CD4-positive, alpha-beta T cell treated with Interleukin-17A for 4 hours (primary cell): ENCODE results near the gene DNM1.
"Not testable (repeated sequence)": the region's sequence is repeated elsewhere in the genome, so short reads cannot be mapped to it uniquely, and the experiment has no call there.

Source experiments
- DNase-seq: peaks from one replicate; pipeline ENCODE4 v3.0.0-alpha.2; 2020; ENCODE audit warnings: mixed read lengths

DNM1 gene

GRCh38 chr9:128226412-128226801, 23.2 kb downstream of the DNM1 start:
- DNase-seq: no peak

DNA sequence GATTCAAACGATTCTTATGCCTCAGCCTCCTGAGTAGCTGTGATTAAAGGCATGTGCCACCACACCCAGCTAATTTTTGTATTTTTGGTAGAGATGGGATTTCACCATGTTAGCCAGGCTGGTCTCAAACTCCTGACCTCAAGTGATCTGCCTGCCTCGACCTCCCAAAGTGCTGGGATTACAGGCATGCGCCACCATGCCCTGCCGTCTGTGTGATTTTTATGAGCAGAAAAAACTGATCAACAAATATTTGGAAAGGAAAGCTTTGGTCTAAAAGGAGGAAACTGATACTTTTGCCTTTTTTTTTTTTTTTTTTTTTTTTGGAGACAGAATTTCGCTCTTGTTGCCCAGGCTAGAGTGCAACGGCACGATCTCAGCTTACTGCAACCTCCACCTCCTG, 27.7 kb downstream of the DNM1 start:
- DNase-seq: not testable (repeated sequence)

DNA sequence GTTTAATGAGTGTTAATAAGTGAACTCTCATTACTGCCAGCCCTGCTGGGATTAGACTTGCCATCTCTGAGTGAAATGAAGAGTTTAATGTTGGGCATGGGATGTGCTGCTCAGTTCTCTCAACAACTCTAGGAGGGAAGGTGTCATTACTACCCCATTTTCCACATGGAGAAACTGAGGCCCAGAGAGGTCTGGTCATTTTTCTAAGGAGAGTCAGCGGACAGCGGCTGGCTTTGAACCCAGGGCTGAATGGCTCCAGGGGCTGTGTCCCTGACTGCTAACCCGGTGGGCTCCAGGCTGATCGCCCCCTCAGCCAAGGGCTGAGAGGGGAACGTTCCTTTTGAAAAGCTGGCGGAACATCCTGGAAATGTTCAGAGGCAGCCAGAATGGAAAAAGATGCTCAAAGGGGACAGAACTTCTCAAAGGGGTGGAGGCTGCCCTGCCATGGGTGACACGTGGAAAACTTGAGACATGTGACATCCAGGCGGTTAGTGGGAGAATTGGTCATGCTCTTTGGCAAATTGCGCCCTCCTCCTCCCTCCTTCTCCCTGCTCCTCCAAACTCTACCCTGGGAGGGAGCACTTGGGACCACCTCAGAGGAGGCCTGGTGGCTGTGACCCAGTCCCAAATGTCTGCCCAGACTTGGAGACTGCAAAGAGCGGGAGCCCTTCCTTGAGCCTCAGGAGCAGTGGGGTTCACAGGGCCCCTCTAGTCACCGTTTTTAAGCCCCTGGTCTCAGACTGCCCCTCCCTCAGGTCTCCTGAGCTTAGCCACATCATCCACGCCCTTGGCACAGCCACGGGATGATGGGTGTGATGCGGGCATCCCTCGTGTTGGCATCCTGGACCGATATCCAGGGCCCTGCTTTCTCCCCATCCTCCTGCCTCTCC, 28.7 kb downstream of the DNM1 start:
- no peak for DNase-seq

- DNase-seq: no peak
Measured at GRCh38 chr9:128232528-128233428, 29.6 kb downstream of the DNM1 start.

GRCh38 chr9:128233817-128234406, 30.7 kb downstream of the DNM1 start:
- no peak for DNase-seq

- DNase-seq: no peak
Measured at GRCh38 chr9:128242124-128242523, 38.9 kb downstream of the DNM1 start.

DNA sequence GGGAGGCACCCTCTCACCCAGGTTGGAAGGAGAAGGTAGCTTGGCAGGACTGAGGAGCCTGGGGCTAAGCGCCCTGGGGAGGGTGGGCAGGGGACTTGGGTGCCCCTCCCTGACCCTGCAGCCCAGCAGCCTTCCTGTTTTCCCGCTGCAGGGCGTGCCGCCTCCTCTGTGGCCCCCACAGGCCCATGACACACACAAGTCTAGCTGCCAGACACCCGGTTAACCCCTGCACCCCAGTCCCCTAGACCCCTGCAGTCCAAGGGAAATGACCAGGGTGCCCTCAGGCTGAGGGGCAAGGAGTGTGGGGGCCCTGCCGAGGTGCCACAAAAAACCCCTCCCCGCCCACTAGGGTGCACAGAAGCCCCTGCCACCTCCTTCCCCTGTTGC, 39.6 kb downstream of the DNM1 start:
- DNase-seq: no peak

DNA sequence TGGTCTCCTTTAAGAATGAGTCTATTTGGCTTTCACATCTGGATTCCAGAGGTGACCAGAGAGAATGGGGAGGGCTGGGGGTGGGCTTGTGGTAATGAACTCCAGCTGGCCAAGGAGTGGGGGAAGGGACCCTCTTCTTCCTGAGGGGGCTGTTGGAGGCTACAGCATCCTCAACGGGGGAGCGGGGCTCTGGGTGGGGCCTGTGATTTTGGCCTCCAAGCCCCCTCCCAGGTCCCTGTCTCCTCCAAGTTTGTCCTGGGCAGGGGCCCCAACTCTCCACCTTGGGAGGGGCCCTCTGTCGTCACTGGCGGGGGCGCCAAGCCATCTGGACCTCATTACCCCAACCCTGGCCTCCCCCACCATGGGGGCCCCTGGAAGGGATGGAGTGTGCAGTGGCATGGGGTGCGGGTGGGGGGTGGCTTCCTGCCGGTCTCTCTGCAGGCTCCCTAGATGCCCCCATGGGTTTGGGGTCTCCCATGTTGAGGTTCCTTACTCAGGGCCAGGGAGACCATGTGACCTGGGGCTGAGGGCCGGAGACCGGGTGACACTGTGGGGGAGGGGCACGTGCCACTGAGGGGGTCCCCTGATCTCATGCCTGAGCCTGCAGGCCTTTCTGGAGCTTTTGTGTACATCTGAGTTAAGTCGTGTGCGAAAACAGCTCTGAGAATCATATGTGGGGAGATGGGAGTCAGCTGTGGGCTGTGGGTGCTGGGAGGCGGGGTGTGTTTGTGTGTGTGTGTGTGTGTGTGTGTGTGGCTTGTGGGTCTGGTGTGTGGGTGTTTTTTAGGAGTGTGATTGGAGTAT, 40.2 kb downstream of the DNM1 start:
- DNase-seq: no peak

GRCh38 chr9:128244091-128244836, 41.1 kb downstream of the DNM1 start:
- DNase-seq: no peak

DNA sequence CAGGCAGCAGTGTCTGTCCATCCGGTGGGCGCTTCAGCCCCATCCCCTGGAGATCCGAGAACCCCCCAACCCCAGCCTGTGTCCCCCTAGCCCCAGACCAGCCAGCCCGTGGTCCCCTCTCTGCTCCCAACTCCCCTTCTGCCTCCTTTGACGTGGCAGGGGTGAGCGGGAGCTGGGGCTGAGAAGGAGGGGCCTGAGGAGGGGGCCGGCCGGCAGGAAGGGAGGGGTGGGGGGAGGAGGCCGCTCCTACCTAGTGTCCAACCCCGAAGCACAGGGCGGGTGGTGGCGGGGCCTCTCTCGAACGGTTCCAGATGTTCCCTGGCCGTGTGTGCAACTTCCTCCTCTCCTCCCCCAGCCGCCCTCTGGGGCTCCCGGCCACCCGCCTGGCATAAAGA, 41.7 kb downstream of the DNM1 start:
- no peak for DNase-seq

DNA sequence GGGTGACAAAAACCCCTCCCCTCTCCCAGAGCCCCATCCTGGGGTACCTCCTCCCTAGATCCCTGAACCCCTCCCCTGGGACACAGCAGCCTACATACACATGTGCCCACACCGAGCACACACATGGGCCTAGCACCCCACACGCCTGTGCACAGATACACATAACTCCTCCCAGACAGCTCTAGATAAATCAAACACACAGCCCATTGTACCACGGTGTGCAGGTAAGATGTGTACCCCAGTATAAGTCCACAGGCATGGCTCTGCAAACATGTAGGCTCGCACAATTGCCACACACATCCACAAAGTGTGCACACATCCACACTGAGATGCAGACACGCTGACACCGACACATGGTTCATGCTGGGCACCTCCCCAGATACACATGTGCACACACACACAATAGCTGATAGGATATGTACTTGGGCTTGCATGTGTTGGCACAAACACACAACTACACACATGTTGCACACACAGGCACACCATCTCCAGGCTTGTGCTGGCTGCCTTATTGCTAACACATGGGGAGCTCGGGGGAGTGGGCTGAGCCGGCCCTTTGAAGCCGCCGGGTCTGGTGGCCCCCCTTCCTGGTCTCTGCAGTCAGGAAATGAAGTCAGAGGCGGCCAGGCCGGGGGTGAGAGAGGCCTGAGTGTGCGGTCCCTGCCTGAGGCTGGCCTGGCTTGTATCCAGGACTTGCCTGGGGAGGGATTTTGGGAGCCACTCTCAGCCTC, 42.4 kb downstream of the DNM1 start:
- no peak for DNase-seq

GRCh38 chr9:128246471-128246870, 43.3 kb downstream of the DNM1 start:
- DNase-seq: no peak

GRCh38 chr9:128247226-128247803, 44.1 kb downstream of the DNM1 start:
- DNase-seq: no peak

DNA sequence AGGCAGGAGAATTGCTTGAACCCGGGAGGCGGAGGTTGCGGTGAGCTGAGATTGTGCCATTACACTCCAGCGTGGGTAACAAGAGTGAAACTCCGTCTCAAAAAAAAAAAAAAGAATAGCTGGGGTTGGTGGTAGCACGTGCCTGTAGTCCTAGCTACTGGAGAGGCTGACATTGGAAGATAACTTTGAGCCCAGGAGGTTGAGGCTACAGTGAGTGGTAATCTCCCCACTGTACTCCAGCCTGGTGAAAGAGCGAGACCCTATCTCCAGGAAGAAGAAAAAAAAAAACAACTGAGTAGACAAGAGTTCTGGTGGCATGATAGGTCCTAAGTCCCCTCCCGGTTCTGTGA, 46.4 kb downstream of the DNM1 start:
- DNase-seq: no peak

DNA sequence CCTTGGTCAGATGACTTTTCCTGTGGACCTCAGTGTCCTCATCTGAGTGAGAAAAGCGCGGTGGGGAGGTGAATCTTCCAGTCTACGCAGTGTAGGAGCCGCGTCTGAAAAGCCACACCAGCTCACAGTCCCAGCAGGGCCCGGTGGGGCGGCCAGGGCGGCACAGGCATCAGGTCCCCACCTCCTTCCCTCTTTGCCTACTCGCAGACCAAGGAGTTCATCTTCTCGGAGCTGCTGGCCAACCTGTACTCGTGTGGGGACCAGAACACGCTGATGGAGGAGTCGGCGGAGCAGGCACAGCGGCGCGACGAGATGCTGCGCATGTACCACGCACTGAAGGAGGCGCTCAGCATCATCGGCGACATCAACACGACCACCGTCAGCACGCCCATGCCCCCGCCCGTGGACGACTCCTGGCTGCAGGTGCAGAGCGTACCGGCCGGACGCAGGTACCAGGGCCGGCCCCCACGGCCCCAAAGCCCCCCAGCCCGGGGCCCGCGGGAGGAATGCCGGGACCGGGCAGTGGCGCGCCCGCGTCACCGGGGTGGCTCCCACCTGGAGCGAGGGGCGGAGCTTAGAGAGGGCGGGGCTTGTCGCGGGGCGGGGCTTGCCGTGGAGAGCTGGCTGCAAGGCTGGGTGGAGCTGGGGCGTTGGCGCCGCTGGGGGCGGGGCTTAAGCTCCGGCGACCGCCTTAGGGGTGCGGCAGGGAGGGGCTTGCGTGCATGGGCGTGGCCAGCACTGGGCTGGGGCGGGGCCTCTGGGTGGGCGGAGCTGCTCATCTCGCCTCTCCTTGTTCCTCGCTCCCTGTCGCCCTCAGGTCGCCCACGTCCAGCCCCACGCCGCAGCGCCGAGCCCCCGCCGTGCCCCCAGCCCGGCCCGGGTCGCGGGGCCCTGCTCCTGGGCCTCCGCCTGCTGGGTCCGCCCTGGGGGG, 47.0 kb downstream of the DNM1 start:
- peak; percentile 99 for DNase-seq

DNA sequence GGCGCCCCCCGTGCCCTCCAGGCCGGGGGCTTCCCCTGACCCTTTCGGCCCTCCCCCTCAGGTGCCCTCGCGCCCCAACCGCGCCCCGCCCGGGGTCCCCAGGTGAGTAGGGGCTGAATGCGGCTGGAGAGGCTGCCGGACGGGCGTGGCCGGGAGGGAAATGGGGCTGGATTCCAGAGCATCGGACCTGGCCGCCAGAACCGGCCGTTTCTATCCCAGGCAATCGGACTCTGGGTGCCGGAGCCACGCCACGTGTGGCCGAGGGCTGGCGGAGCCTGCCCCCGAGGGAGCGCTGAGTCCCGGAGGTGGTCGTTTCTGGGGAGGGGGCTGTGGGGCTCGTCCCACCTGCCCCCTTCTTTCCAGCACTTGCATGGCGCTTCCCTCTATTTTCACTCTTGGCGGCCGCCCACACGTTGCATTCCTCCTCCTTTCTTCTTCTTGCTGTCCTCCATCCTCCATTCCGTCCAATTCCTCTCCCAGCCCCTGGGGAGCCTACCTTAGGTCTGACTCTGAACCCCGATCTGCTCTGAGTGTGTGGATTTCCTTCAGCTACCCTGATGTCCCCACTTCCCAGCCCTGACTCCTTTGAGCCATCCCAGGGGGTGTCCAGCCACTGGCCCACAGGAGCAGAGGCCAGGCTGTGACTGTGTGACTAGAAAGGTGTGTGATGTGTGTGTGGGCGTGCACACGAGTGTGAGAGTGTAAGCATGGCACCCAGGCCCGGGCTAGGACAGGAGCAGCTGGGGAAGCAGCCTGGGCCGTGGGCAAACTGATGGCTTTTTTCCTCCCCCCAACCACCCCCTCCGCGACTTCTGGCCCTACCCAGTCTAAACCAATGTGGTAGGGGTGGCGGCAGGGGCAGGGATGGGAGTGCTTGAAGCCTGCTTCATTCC, 47.9 kb downstream of the DNM1 start:
- DNase-seq: no peak

DNA sequence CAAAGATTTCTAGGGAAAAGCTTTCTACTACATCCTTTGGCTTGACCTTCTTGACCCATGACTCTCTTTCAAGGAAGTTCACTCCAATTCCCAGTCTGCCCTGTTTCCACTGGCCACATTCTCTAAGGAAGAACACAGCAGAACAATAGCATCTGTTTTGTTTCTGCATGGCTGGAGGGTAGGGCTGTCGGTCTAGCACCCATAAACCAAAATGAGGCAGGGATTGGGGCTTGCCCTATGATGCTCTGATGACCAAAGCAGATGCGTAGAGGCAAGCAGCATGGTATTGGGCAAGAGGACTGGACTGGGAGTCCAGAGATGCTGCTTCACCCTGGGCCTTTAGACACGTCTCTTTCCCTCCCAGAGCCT, 48.5 kb downstream of the DNM1 start:
- no peak for DNase-seq

- no peak for DNase-seq
Measured at GRCh38 chr9:128252317-128253139, 49.3 kb downstream of the DNM1 start.
